ENCODE data around the gene OR52J3.
A peak's percentile ranks its signal among the peaks of the same experiment; 100 is the strongest.
"Not testable (repeated sequence)": the region's sequence is repeated elsewhere in the genome, so short reads cannot be mapped to it uniquely, and the experiment has no call there.

Gene OR52J3

DNA sequence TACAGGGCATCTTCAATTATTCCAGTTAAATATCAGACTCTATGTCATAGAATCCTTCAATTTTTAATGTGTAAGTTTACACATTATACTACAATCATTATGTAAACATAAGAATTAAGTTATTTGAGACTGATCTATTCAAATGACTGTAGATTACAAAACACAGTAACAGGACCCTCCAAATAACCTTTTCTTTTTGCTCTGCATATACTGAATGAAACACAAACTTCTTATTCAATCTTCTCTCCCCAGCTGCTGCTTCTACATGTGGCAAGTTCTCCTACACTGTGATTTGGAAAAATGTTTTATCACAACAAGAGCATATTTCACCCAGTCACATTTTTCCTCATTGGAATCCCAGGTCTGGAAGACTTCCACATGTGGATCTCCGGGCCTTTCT lies at the start of gene OR52J3:
OR52J3 (plus strand) TSS at position 301 of the 400 bp plus-strand sequence; CDS start at position 301, 0 bp downstream.
- no peak for DNase-seq

DNA sequence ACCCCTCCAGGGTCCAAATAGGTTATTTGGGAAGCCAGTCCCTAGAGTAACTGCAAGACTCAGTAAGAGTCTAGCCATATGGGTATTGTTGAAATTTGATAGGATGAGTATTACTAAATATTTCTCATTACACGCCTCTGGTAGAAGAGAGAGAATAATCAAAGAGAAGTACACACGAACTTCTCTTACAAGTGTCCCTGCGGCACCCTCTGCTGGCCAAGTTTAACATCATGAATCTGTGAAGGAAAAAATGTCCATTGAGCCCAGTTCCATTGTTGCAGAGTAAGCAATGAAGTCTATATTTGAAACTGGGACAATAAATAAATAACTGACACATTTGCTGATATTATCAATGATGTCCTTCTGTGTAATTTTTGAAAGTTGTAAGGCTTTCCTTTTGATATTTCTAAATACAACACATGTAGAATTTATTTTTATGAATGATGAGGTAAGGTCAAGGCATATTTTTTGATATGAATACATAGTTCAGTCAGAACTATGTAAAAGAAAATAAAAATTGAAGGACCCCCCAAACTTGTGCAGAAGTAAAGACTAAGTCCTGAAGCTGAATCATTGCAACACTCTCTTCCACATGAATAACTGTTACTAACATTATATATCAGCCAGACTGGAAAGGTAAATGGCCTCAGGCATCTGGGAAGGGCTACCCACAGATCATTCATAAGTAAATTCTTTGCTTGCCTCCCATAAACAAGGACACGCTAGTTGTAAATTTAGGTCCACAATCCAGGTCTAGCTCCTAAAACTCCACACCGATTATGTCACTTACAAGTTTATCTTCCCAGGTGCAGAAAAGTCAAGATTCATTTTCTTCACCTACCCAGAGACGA lies 41.7 kb upstream of the OR52J3 start:
- peak; percentile 2 for DNase-seq

DNA sequence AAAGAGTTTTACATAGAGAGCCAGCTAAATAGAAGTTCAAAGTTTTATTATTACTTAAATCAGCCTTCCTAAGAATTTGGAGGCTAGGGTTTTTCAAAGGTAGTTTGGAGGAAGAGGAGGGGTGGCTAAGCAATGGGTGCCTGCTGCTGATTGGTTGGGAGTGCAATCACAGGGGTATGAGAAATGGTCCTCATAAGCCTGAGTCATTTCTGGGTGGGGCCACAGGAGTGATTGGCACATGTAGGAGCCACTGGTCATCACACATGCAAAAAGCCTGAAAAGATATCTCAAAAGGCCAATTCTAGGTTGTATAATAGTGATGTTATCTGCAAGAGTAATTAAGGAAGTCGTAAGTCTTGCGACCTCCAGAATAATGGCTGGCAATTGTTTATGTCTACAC lies 38.8 kb upstream of the OR52J3 start:
- DNase-seq, result no peak

- DNase-seq, result no peak
Observed at GRCh38 chr11:5011254-5011653, 35.1 kb upstream of the OR52J3 start.

- DNase-seq, result no peak
Observed at GRCh38 chr11:5013012-5013411, 33.3 kb upstream of the OR52J3 start.

- DNase-seq, result no peak
Observed at GRCh38 chr11:5021996-5022395, 24.3 kb upstream of the OR52J3 start.

- DNase-seq, result no peak
Observed at GRCh38 chr11:5036669-5037068, 9.7 kb upstream of the OR52J3 start.

DNA sequence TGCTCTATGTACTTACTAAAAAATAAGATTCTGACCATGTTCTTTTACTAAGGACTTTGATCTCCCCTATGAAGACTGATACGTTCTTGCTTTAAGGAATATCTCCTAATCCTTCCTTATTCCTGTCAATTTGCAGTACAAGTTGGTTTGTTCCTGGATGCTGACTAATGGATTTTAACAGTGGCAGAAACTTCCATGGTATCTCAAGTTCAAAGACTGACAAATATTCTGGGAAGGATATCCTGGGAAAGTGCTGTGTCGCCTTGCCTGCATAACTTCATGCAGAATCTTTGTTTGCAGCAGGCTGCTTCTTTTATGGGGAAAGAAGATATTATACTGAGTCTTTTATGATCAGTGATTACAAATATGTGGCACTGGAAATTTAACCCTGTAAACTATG lies 8.4 kb upstream of the OR52J3 start:
- no peak for DNase-seq

GRCh38 chr11:5038341-5038740 lies 8.0 kb upstream of the OR52J3 start:
- no peak for DNase-seq

DNA sequence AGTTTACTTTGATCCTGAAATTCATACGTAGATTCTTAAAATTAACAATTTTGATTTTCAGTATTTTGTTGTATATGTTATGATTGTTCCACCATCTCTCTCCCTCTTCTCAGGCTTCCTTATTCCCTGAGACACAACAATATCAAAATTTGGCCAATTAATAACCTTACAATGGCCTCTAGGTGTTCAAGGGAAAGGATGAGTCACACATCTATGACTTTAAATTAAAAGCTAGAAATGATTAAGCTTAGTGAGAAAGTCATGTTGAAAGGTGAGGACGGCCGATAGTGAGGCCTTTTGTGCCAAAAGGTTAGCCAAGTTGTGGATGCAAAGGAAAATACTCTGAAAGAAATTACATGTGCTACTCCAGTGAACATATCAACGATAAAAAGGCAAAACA lies 5.5 kb upstream of the OR52J3 start:
- DNase-seq, result no peak

DNA sequence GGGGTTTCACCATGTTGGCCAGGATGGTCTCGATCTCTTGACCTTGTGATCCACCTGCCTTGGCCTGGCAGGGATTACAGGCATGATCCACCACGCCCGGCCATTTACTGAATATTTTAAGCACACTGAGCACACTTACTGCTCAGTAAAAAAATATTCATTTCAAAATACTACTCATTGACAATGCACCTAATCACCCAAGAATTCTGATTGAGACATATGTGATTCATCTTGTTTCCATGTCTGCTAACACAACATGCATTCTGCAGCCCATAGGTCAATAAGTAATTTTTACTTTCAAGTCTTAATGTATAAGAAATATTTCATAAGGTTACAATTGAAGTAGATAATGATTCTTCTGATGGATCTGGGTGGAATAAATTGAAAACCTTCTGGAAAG lies 4.2 kb upstream of the OR52J3 start:
- DNase-seq, result no peak

GRCh38 chr11:5043380-5043779 lies 2.9 kb upstream of the OR52J3 start:
- DNase-seq, result no peak

GRCh38 chr11:5046754-5047330 lies 516 bp downstream of the OR52J3 start:
- DNase-seq, result no peak

DNA sequence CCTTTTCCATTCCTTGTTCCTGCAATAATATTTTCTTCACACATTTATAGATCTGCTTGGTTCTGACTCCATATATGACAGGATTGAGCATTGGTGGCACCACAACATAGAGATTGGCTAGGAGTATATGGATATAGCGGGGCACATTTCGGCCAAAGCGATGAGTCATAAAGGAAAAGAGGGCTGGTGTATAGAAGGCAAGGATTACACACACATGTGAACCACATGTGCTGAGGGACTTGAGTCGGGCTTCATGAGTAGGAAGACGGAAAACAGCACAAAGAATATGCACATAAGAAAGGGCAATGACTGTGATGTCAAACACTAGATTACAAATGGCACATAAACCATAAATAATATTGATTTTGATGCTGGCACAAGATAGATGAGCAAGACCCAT lies 12.4 kb downstream of the OR52J3 start:
- not testable (repeated sequence) for DNase-seq

- no peak for DNase-seq
Observed at GRCh38 chr11:5059391-5059790, 13.1 kb downstream of the OR52J3 start, which contains the start of gene OR52E2. Gene OR52E2 (minus strand): TSS chr11:5059627. CDS start chr11:5059627, 0 bp downstream.

DNA sequence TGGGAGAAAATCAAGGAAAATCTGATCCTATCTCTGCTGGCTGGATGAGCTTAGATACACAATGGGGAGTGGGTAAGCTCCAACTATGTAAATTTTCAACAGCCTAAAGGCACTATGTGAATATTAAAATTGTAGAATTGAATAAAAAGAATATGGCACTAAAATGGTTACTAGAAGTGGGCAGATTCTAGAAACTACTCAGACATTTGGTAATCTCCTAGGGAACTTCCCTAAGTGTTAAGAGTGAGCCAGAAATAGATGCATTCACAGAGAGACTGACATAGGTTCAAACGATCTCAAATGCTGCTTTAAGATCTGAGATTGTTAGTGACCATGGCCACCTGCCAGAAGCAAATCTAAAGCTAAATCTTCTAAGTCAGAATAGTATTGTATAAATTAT lies 18.7 kb downstream of the OR52J3 start:
- no peak for DNase-seq

DNA sequence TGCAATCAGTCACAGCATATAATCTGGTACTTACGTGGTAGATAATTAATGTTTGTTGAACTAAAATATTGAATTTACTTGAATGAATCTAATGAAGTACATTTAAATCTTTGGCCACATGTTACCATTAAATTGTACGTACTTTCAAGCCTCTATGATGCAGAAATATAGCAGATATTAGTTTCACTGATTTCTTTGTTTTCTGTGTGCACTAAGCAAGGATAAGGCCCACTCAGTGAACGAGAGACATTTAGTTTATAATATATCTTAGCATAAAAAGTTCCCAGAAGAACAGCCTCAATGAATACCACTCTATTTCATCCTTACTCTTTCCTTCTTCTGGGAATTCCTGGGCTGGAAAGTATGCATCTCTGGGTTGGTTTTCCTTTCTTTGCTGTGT lies 22.9 kb downstream of the OR52J3 start, which contains the start of gene OR52E1:
OR52E1 (plus strand) TSS at position 301 of the 400 bp plus-strand sequence.
- no peak for DNase-seq

GRCh38 chr11:5071799-5072198 lies 25.5 kb downstream of the OR52J3 start:
- no peak for DNase-seq

DNA sequence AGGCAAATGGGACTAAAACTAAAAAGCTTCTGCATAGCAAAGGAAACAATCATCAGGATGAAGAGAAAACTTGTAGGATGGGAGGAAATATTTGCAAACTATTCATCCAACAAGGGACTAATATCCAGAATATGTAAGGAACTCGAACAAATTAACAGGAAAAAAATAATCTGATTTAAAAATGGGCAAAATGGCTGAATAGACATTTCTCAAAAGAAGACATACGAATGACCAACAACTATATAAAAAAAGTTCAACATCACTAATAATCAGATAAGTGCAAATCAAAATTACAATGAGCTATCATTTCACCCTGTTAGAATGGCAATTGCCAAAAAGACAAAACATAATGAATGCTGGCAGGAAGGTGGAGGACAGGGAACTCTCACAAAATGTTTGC lies 35.1 kb downstream of the OR52J3 start:
- no peak for DNase-seq

DNA sequence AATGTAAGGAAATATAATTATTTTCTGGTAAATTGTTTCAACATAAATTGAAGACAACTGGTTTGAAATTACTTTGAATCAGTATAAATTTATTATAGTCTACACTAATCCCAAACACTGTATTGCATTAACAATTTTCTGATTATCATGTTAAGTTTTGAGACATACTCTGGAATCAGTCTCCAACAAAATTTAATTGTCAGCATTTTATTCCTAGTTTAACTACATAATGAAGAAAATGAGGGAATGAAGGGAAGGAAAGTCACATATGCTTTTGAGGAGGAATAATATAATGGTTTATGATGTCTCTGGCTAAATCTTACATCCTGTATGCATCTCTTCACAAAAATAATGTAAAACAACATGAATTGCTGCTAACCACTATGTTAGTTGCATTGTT lies 37.3 kb downstream of the OR52J3 start:
- DNase-seq, result no peak

GRCh38 chr11:5088556-5088955 lies 42.2 kb downstream of the OR52J3 start:
- DNase-seq, result no peak

DNA sequence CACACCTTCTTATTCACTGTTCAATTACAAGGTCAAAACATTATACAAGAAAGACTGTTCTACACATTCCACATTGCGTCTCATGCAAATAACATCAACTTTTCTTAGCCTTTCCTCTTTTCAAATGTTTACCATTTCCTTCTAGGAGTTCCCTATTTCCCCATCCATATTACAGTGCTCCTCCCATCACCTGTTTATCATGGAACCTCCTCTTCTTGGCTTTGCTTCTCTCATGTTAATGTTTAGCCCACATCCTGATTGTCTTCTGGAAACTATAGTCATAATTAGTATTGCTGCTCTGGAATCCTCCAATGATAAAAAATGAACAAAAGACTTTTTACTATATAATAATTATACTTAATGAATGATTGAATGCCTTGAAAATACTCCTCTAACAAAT lies 44.3 kb downstream of the OR52J3 start:
- no peak for DNase-seq

- no peak for DNase-seq
Observed at GRCh38 chr11:5092821-5093585, 46.7 kb downstream of the OR52J3 start.

GRCh38 chr11:5096011-5096410 lies 49.7 kb downstream of the OR52J3 start:
- DNase-seq, result no peak

Data from SIG-M5 (cell line).